ENCODE results near the gene MEIOB. TPM values are rescaled to one million over a fixed set of nuclear protein-coding genes. Genes with fewer than 3 reads are reported as not detected.

Gene MEIOB
- polyA plus RNA-seq, 1 of the 3 experiments (the other 2 are of a cell fraction): not detected

DNA sequence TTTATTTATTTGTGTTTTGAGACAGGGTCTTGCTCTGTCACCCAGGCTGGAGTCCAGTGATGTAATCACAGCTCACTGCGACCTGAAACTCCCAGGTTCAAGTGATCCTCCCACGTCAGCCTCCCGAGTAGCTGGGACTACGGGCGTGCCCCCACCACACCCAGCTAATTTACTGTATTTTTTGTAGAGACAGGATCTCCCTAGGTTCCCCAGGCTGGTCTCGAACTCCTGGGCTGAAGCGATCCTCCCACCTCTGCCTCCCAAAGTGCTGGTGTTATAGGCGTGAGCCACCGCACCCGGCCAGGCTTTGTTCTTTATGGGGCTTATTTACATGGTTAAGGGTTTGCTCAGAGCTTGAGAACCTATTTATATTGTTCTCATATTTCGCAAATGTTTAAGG, 5.8 kb upstream of the MEIOB start:
- H2AFZ ChIP-seq (ENCODE audit: low read depth): no peak overlapping the region
- no peaks in the 10 kb centered on the region for H3K79me2 ChIP-seq (ENCODE audit: insufficient read depth)
- H3K36me3 ChIP-seq (replicated peaks in 1 of 2; ENCODE audit: control insufficient read depth in 1 of 2, insufficient read depth in 2 of 2, low read length in 1 of 2): no peaks in the 10 kb centered on the region
- no peak overlapping the region for H3K9ac ChIP-seq
- 41% methylated on average over 11 of the region's 11 CpGs for WGBS (ENCODE audit: low lambda C conversion rate)
- H3F3A ChIP-seq (replicated peaks; ENCODE audit: insufficient read depth): no peaks in the 10 kb centered on the region
- ChIA-PET POLR2A (no interaction called here), CTCF (interaction anchor here (0.9 to 7.2 kb wide), 4 partner anchors 12 to 54 kb away, joined by 3 to 42 read pairs (median 4); no protein-coding TSS in a partner anchor)
- H3K4me3 ChIP-seq (ENCODE audit: low read depth in 2 of 2, low read length in 1 of 2): no peak overlapping the region
- no peak for DNase-seq
- no peak overlapping the region for H3K4me2 ChIP-seq
- peaks cover 9% of the 10 kb centered on the region; the same call in 1 of the 2 replicates for H3K27me3 ChIP-seq (ENCODE audit: insufficient read depth)
- H3K9me3 ChIP-seq: no peaks in the 10 kb centered on the region
- H3K9me2 ChIP-seq: no peaks in the 10 kb centered on the region
- no peaks in the 10 kb centered on the region for H4K20me1 ChIP-seq (ENCODE audit: insufficient read depth)
- TF ChIP-seq POLR2AphosphoS5 (IDR thresholded peaks at IDR 0.05; ENCODE audit: low read depth, low read length): no peak
- no peak for TF ChIP-seq RCOR1 (IDR thresholded peaks at IDR 0.05; ENCODE audit: low read length)
- no peak for TF ChIP-seq GATA2 (CRISPR knock-in tag; IDR thresholded peaks at IDR 0.05)
- no peak for TF ChIP-seq TCF12 (IDR thresholded peaks at IDR 0.05)
- no peak for TF ChIP-seq RAD21 (IDR thresholded peaks at IDR 0.05; ENCODE audit: low read length)
- TF ChIP-seq, protein P1, sequence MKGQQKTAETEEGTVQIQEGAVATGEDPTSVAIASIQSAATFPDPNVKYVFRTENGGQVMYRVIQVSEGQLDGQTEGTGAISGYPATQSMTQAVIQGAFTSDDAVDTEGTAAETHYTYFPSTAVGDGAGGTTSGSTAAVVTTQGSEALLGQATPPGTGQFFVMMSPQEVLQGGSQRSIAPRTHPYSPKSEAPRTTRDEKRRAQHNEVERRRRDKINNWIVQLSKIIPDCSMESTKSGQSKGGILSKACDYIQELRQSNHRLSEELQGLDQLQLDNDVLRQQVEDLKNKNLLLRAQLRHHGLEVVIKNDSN (IDR thresholded peaks at IDR 0.05; ENCODE audit: borderline replicate concordance, low read depth): no peak
- no peak for TF ChIP-seq MEF2A (IDR thresholded peaks at IDR 0.05; ENCODE audit: borderline replicate concordance, low read depth)
- TF ChIP-seq, protein P2, sequence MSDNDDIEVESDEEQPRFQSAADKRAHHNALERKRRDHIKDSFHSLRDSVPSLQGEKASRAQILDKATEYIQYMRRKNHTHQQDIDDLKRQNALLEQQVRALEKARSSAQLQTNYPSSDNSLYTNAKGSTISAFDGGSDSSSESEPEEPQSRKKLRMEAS (IDR thresholded peaks at IDR 0.05; ENCODE audit: low read depth): no peak
- TF ChIP-seq NFIC (IDR thresholded peaks at IDR 0.05; ENCODE audit: borderline replicate concordance): no peak
- TF ChIP-seq FOSL2 (IDR thresholded peaks at IDR 0.05; ENCODE audit: borderline replicate concordance, low read depth): no peak
- no peak for TF ChIP-seq FOXJ3 (CRISPR knock-in tag; IDR thresholded peaks at IDR 0.05)
- no peak for TF ChIP-seq RFX5 (IDR thresholded peaks at IDR 0.05; ENCODE audit: low read length)
- TF ChIP-seq, protein P3, sequence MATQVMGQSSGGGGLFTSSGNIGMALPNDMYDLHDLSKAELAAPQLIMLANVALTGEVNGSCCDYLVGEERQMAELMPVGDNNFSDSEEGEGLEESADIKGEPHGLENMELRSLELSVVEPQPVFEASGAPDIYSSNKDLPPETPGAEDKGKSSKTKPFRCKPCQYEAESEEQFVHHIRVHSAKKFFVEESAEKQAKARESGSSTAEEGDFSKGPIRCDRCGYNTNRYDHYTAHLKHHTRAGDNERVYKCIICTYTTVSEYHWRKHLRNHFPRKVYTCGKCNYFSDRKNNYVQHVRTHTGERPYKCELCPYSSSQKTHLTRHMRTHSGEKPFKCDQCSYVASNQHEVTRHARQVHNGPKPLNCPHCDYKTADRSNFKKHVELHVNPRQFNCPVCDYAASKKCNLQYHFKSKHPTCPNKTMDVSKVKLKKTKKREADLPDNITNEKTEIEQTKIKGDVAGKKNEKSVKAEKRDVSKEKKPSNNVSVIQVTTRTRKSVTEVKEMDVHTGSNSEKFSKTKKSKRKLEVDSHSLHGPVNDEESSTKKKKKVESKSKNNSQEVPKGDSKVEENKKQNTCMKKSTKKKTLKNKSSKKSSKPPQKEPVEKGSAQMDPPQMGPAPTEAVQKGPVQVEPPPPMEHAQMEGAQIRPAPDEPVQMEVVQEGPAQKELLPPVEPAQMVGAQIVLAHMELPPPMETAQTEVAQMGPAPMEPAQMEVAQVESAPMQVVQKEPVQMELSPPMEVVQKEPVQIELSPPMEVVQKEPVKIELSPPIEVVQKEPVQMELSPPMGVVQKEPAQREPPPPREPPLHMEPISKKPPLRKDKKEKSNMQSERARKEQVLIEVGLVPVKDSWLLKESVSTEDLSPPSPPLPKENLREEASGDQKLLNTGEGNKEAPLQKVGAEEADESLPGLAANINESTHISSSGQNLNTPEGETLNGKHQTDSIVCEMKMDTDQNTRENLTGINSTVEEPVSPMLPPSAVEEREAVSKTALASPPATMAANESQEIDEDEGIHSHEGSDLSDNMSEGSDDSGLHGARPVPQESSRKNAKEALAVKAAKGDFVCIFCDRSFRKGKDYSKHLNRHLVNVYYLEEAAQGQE (IDR thresholded peaks at IDR 0.05; ENCODE audit: low read depth, low read length): no peak
- no peak for TF ChIP-seq SIN3A (IDR thresholded peaks at IDR 0.05; ENCODE audit: borderline replicate concordance, low read depth, low read length)
- TF ChIP-seq, protein P4, sequence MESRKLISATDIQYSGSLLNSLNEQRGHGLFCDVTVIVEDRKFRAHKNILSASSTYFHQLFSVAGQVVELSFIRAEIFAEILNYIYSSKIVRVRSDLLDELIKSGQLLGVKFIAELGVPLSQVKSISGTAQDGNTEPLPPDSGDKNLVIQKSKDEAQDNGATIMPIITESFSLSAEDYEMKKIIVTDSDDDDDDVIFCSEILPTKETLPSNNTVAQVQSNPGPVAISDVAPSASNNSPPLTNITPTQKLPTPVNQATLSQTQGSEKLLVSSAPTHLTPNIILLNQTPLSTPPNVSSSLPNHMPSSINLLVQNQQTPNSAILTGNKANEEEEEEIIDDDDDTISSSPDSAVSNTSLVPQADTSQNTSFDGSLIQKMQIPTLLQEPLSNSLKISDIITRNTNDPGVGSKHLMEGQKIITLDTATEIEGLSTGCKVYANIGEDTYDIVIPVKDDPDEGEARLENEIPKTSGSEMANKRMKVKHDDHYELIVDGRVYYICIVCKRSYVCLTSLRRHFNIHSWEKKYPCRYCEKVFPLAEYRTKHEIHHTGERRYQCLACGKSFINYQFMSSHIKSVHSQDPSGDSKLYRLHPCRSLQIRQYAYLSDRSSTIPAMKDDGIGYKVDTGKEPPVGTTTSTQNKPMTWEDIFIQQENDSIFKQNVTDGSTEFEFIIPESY (IDR thresholded peaks at IDR 0.05; ENCODE audit: borderline replicate concordance, low read depth): no peak
- TF ChIP-seq, protein P5, sequence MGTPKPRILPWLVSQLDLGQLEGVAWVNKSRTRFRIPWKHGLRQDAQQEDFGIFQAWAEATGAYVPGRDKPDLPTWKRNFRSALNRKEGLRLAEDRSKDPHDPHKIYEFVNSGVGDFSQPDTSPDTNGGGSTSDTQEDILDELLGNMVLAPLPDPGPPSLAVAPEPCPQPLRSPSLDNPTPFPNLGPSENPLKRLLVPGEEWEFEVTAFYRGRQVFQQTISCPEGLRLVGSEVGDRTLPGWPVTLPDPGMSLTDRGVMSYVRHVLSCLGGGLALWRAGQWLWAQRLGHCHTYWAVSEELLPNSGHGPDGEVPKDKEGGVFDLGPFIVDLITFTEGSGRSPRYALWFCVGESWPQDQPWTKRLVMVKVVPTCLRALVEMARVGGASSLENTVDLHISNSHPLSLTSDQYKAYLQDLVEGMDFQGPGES (IDR thresholded peaks at IDR 0.05; ENCODE audit: low read depth, low read length): no peak
- no peak for TF ChIP-seq GABPA (IDR thresholded peaks at IDR 0.05; ENCODE audit: low read depth)
- no peak for TF ChIP-seq CHD2 (IDR thresholded peaks at IDR 0.05; ENCODE audit: low read length, partially characterized antibody)
- H3K4me1 ChIP-seq (ENCODE audit: control insufficient read depth in 1 of 2, insufficient read depth in 2 of 2, low read depth in 1 of 2, low read length in 1 of 2): no peaks in the 10 kb centered on the region
- H3K27ac ChIP-seq (ENCODE audit: low read depth in 2 of 2, low read length in 1 of 2): no peak overlapping the region

Measured in SK-N-SH (cell line).